DND-41 (cell line): Measurements from ENCODE around the gene CCAR1.
A peak's percentile ranks its signal among the peaks of the same experiment; 100 is the strongest.

ENCODE experiments used
- ATAC-seq: fragments of 200-7000 bp; cut with Tn5 transposase; 3 replicates; pipeline ENCODE4 v1.9.1; 2021; ENCODE audit warnings: low read depth; ENCODE audit not compliant: insufficient read depth
- DNase-seq: peaks from one replicate; pipeline ENCODE4 v3.0.0-alpha.2; 2020
- H2AFZ ChIP-seq: 2 replicates; pipeline ENCODE4 v1.6.0; 2012; ENCODE audit warnings: low read depth, low read length
- H3K27ac ChIP-seq: 2 replicates; pipeline ENCODE4 v1.5.1; 2012; ENCODE audit warnings: low read length, inconsistent platforms
- H3K27me3 ChIP-seq: fragments of 200-600 bp; sonication (generic); 2 replicates; pipeline ENCODE4 v1.6.0; 2012; ENCODE audit warnings: low read length, mild to moderate bottlenecking, inconsistent platforms; ENCODE audit not compliant: insufficient read depth, poor library complexity
- H3K36me3 ChIP-seq: 2 replicates; pipeline ENCODE4 v1.5.1; 2012; ENCODE audit warnings: low read length, inconsistent platforms; ENCODE audit not compliant: insufficient read depth
- H3K4me1 ChIP-seq: 2 replicates; pipeline ENCODE4 v1.5.1; 2012; ENCODE audit warnings: mild to moderate bottlenecking, low read length; ENCODE audit not compliant: insufficient read depth
- H3K4me2 ChIP-seq: 2 replicates; pipeline ENCODE4 v1.6.0; 2012; ENCODE audit warnings: mild to moderate bottlenecking, moderate library complexity, low read length, inconsistent platforms; ENCODE audit not compliant: insufficient read depth
- H3K4me3 ChIP-seq, 2 experiments: fragments of 200-600 bp in 1 of 2; shearing (Covaris generic) in 1 of 2; 2 replicates each; pipeline ENCODE4 v1.5.1; 2012 to 2016; ENCODE audit warnings: inconsistent platforms in 2 of 2, low read length in 2 of 2, mild to moderate bottlenecking in 2 of 2, low read depth in 1 of 2, moderate library complexity in 1 of 2
- H3K79me2 ChIP-seq: 2 replicates; pipeline ENCODE4 v1.6.0; 2012; ENCODE audit warnings: low read length, inconsistent platforms; ENCODE audit not compliant: insufficient read depth
- H3K9ac ChIP-seq: 2 replicates; pipeline ENCODE4 v1.6.0; 2012; ENCODE audit warnings: low read depth, mild to moderate bottlenecking, inconsistent platforms, low read length, moderate library complexity
- H3K9me3 ChIP-seq: 2 replicates; pipeline ENCODE4 v1.5.1; 2012; ENCODE audit warnings: low read length, moderate library complexity, mild to moderate bottlenecking, inconsistent platforms; ENCODE audit not compliant: insufficient read depth, severe bottlenecking
- H4K20me1 ChIP-seq: 2 replicates; pipeline ENCODE4 v1.6.0; 2012; ENCODE audit warnings: low read length; ENCODE audit not compliant: insufficient read depth
- EZH2 ChIP-seq: IDR thresholded peaks from 3 replicates; pipeline ENCODE4 v1.6.1; 2012; ENCODE audit warnings: borderline replicate concordance, low read depth, mild to moderate bottlenecking, moderate library complexity, low read length, inconsistent platforms; ENCODE audit not compliant: severe bottlenecking
- TF ChIP-seq, protein P1 (sequence below): IDR thresholded peaks from 2 replicates; pipeline ENCODE4 v1.5.1; 2012; ENCODE audit warnings: borderline replicate concordance, low read length, moderate library complexity, mild to moderate bottlenecking; ENCODE audit not compliant: poor library complexity, severe bottlenecking; ENCODE audit errors: extremely low read depth

The CCAR1 gene

DNA sequence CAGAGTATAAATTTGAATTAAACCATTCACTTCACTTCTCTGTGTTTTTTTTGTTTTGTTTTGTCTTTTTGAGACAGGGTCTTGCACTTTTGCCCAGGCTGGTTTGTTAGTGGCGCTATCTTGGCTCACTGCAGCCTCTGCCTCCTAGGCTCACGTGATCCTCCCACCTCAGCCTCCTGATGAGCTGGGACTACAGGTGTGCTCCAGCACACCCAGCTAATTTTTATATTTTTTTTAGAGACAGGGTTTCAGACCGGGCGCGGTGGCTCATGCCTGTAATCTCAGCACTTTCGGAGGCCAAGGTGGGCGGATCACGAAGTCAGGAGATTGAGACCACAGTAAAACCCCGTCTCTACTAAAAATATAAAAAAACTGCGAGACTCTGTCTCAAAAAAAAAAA lies 69.4 kb downstream of the CCAR1 start:
- H3K36me3 ChIP-seq = peaks cover 96% of the 10 kb centered on the region
- no peak overlapping the region for H3K4me2 ChIP-seq
- H2AFZ ChIP-seq = no peak overlapping the region
- H3K9ac ChIP-seq = no peak overlapping the region
- no peaks in the 10 kb centered on the region for H3K9me3 ChIP-seq
- TF ChIP-seq, protein P1, sequence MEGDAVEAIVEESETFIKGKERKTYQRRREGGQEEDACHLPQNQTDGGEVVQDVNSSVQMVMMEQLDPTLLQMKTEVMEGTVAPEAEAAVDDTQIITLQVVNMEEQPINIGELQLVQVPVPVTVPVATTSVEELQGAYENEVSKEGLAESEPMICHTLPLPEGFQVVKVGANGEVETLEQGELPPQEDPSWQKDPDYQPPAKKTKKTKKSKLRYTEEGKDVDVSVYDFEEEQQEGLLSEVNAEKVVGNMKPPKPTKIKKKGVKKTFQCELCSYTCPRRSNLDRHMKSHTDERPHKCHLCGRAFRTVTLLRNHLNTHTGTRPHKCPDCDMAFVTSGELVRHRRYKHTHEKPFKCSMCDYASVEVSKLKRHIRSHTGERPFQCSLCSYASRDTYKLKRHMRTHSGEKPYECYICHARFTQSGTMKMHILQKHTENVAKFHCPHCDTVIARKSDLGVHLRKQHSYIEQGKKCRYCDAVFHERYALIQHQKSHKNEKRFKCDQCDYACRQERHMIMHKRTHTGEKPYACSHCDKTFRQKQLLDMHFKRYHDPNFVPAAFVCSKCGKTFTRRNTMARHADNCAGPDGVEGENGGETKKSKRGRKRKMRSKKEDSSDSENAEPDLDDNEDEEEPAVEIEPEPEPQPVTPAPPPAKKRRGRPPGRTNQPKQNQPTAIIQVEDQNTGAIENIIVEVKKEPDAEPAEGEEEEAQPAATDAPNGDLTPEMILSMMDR = no peak
- no peak for TF ChIP-seq EZH2
- no peaks in the 10 kb centered on the region for H4K20me1 ChIP-seq
- H3K4me3 ChIP-seq = no peak overlapping the region
- DNase-seq (no peak), ATAC-seq (no peak)
- H3K27ac ChIP-seq = no peak overlapping the region
- no peaks in the 10 kb centered on the region for H3K79me2 ChIP-seq
- H3K27me3 ChIP-seq = no peaks in the 10 kb centered on the region
- H3K4me1 ChIP-seq = no peaks in the 10 kb centered on the region

DNA sequence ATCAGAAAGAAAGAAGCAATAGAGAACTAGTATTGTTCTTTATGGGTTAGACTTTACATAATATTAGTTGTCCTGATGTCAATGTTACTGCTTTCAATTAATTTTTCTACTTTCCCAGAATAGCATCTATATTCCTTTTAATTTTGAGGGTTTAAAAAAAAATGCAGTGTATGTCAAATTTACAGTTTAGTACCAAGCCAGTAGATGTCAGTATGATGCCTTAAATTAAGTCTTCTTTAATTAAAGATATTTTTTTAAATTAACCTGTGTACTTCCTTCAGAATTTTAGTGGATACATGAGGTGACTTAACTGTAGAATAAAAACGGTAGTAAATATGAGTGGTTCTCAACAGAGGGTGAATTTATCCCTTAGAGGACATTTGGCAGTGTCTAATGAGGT lies 71.1 kb downstream of the CCAR1 start:
- no peak overlapping the region for H3K4me3 ChIP-seq
- no peaks in the 10 kb centered on the region for H4K20me1 ChIP-seq
- no peaks in the 10 kb centered on the region for H3K79me2 ChIP-seq
- no peak overlapping the region for H3K4me2 ChIP-seq
- DNase-seq (no peak), ATAC-seq (no peak)
- no peaks in the 10 kb centered on the region for H3K9me3 ChIP-seq
- no peak overlapping the region for H3K27ac ChIP-seq
- H2AFZ ChIP-seq = no peak overlapping the region
- no peaks in the 10 kb centered on the region for H3K4me1 ChIP-seq
- TF ChIP-seq, protein P1 = peak; percentile 34
- no peak for TF ChIP-seq EZH2
- no peak overlapping the region for H3K9ac ChIP-seq
- peaks cover 95% of the 10 kb centered on the region for H3K36me3 ChIP-seq
- H3K27me3 ChIP-seq = no peaks in the 10 kb centered on the region

DNA sequence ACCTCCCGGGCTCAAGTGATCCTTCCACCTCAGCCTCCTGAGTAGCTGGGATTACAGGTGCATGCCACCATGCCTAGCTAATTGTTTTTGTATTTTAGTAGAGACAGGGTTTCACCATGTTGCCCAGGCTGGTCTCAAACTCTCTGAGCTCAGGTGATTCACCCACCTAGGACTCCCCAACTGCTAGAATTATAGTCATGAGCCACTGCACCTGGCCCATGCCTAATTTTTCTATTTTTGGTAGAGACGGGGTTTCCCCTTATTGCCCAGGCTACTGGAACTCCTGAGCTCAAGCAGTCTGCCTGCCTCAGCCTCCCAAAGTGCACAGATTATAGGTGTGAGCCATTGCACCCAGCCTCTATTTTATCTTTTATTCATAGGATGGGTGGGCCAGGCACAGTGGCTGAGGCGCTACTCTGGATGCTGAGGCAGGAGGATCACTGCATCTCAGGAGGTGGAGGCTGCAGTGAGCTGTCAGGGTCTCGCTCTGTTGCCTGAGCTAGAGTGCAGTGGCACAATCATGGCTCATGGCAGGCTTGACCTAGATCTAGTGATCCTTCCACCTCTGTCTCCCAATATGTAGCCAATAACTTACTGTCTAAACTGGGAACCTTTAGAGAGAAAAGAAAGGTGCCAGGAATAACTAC lies 75.0 kb downstream of the CCAR1 start:
- Histone ChIP-seq H2AFZ (no peak overlapping the region), H3K36me3 (peaks cover 65% of the 10 kb centered on the region), H3K9ac (no peak overlapping the region), H4K20me1 (no peaks in the 10 kb centered on the region), H3K4me2 (no peak overlapping the region), H3K4me1 (no peaks in the 10 kb centered on the region), H3K27ac (no peak overlapping the region), H3K4me3 (no peak overlapping the region), H3K79me2 (no peaks in the 10 kb centered on the region), H3K9me3 (no peaks in the 10 kb centered on the region), H3K27me3 (no peaks in the 10 kb centered on the region)
- no peak for TF ChIP-seq EZH2
- TF ChIP-seq, protein P1 = no peak
- ATAC-seq = no peak
- DNase-seq = no peak

DNA sequence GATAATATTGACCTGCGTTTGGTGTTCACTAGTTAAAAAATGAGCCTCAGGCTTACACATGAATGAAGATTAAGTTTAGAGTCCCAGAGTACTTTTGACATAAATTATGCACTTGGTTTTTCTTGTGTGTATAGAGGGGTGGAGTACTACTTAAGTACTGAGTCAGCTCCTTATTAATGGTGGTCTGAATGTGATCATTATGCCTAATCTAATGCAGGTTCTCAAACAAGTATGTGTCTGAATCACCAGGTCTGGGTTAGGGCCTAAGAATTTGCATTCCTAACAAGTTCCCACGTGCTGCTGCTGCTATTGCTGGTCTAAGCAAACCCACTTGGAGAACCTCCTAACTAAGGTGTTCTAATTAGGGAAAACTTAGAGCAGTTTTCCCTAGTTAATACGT lies 75.6 kb downstream of the CCAR1 start:
- no peaks in the 10 kb centered on the region for H3K9me3 ChIP-seq
- H3K36me3 ChIP-seq = peaks cover 60% of the 10 kb centered on the region
- H3K27me3 ChIP-seq = no peaks in the 10 kb centered on the region
- H3K79me2 ChIP-seq = no peaks in the 10 kb centered on the region
- H3K4me3 ChIP-seq = no peak overlapping the region
- TF ChIP-seq EZH2 = no peak
- TF ChIP-seq, protein P1 = no peak
- H4K20me1 ChIP-seq = no peaks in the 10 kb centered on the region
- no peak overlapping the region for H3K9ac ChIP-seq
- ATAC-seq = no peak
- H3K4me1 ChIP-seq = no peaks in the 10 kb centered on the region
- DNase-seq = no peak
- H2AFZ ChIP-seq = no peak overlapping the region
- H3K4me2 ChIP-seq = no peak overlapping the region
- H3K27ac ChIP-seq = no peak overlapping the region
